HepG2 (cell line): ENCODE measurements around the gene RNF114. TPM values are rescaled to one million over a fixed set of nuclear protein-coding genes. Genes with fewer than 3 reads are reported as not detected.

ENCODE experiments used
- EED ChIP-seq: sonication (generic); formaldehyde crosslinking; IDR thresholded peaks from 2 replicates; pipeline ENCODE4 v1.5.0; 2020; ENCODE audit warnings: mild to moderate bottlenecking, missing genetic modification reagents
- FOSL1 ChIP-seq: sonication (generic); formaldehyde crosslinking; IDR thresholded peaks from 2 replicates; pipeline ENCODE4 v1.9.0; 2021; ENCODE audit warnings: missing genetic modification reagents, borderline replicate concordance
- FOXC1 ChIP-seq: sonication (generic); formaldehyde crosslinking; IDR thresholded peaks from 2 replicates; pipeline ENCODE4 v1.8.0; 2022; ENCODE audit warnings: mild to moderate bottlenecking, missing genetic modification reagents, borderline replicate concordance
- ISL2 ChIP-seq: sonication (generic); formaldehyde crosslinking; IDR thresholded peaks from 2 replicates; pipeline ENCODE4 v1.5.0; 2020; ENCODE audit warnings: missing genetic modification reagents
- KDM1A ChIP-seq: IDR thresholded peaks from 2 replicates; pipeline ENCODE4 v1.6.1; 2016; ENCODE audit warnings: missing compliant biosample characterization
- MTF2 ChIP-seq: sonication (generic); formaldehyde crosslinking; IDR thresholded peaks from 2 replicates; pipeline ENCODE4 v1.5.0; 2020; ENCODE audit warnings: missing genetic modification reagents, borderline replicate concordance
- REPIN1 ChIP-seq: sonication (generic); formaldehyde crosslinking; IDR thresholded peaks from 2 replicates; pipeline ENCODE4 v1.8.0; 2022; ENCODE audit warnings: missing genetic modification reagents, low read depth, mild to moderate bottlenecking, borderline replicate concordance
- RFXAP ChIP-seq: sonication (generic); formaldehyde crosslinking; IDR thresholded peaks from 2 replicates; pipeline ENCODE4 v1.4.0; 2020; ENCODE audit warnings: missing genetic modification reagents, borderline replicate concordance
- SIN3B ChIP-seq: fragments of 150-350 bp; IDR thresholded peaks from 2 replicates; pipeline ENCODE4 v1.6.1; 2014; ENCODE audit warnings: low read length
- SRSF1 ChIP-seq: fragments of 200-400 bp; formaldehyde crosslinking; optimal IDR thresholded peaks from 2 replicates; pipeline ENCODE3; 2017; ENCODE audit warnings: mild to moderate bottlenecking, low read depth, low read length, moderate library complexity
- TBL1XR1 ChIP-seq: fragments of 150-350 bp; IDR thresholded peaks from 2 replicates; pipeline ENCODE4 v1.6.1; 2014; ENCODE audit warnings: borderline replicate concordance, low read length; ENCODE audit not compliant: partially characterized antibody
- ZFY ChIP-seq: sonication (generic); formaldehyde crosslinking; IDR thresholded peaks from 2 replicates; pipeline ENCODE4 v1.4.0; 2020; ENCODE audit warnings: missing genetic modification reagents
- ZNF468 ChIP-seq: sonication (generic); formaldehyde crosslinking; IDR thresholded peaks from 2 replicates; pipeline ENCODE4 v1.8.0; 2022; ENCODE audit warnings: mild to moderate bottlenecking, moderate library complexity, missing genetic modification reagents
- ZNF678 ChIP-seq: sonication (generic); formaldehyde crosslinking; IDR thresholded peaks from 2 replicates; pipeline ENCODE4 v1.4.0; 2020; ENCODE audit warnings: mild to moderate bottlenecking, missing genetic modification reagents
- ZSCAN20 ChIP-seq: sonication (generic); formaldehyde crosslinking; IDR thresholded peaks from 2 replicates; pipeline ENCODE4 v1.4.0; 2020; ENCODE audit warnings: missing genetic modification reagents, mild to moderate bottlenecking, borderline replicate concordance
- ZSCAN21 ChIP-seq: sonication (generic); formaldehyde crosslinking; IDR thresholded peaks from 2 replicates; pipeline ENCODE4 v1.8.0; 2022; ENCODE audit warnings: mild to moderate bottlenecking, missing genetic modification reagents, moderate library complexity, borderline replicate concordance
- polyA plus RNA-seq, 8 experiments: library from polyadenylated mRNA; depleted of rRNA in 3 of 8; stranded (reverse) in 7 of 8; unstranded in 1 of 8; fragments of >200 nt; fragmentation: Illumina TruSeq in 4 of 8; extraction: Trizol in 4 of 8; gene quantifications; 2 replicates each; pipeline versions ENCODE4 v1.2.1 to v1.2.3, GENCODE V29; 2011 to 2016; ENCODE audit warnings: low read depth in 4 of 8, missing spikeins in 1 of 8, mixed read lengths in 1 of 8; ENCODE audit not compliant: insufficient read depth in 1 of 8
- total RNA-seq, 5 experiments: library from RNA; depleted of rRNA; stranded (reverse); fragments of >200 nt; fragmentation: Illumina TruSeq; extraction: Trizol; gene quantifications; 2 replicates each; pipeline ENCODE4 v1.2.3, GENCODE V29; 2016; ENCODE audit warnings: low read depth in 1 of 5
- TF ChIP-seq, protein P1 (sequence below): sonication (generic); formaldehyde crosslinking; IDR thresholded peaks from 2 replicates; pipeline ENCODE4; 2020; ENCODE audit warnings: missing genetic modification reagents, mild to moderate bottlenecking, borderline replicate concordance
- TF ChIP-seq, protein P2 (sequence below): sonication (generic); formaldehyde crosslinking; IDR thresholded peaks from 2 replicates; pipeline ENCODE4 v1.4.0; 2020; ENCODE audit warnings: mild to moderate bottlenecking, missing genetic modification reagents
- TF ChIP-seq, protein P3 (sequence below): sonication (generic); formaldehyde crosslinking; conservative IDR thresholded peaks from 2 replicates; pipeline ENCODE4 v1.5.0; 2020; ENCODE audit warnings: missing genetic modification reagents
- TF ChIP-seq, protein P4 (sequence below): IDR thresholded peaks from 2 replicates; pipeline ENCODE4 v1.6.1; 2012; ENCODE audit warnings: inconsistent platforms
- TF ChIP-seq, protein P5 (sequence below): sonication (generic); formaldehyde crosslinking; IDR thresholded peaks from 2 replicates; pipeline ENCODE4 v1.4.0; 2020; ENCODE audit warnings: missing genetic modification reagents

RNF114 gene
- total and polyA plus RNA-seq, 2 of the 13 experiments (the other 11 are each of a cell fraction or from before 2014, with no cell fraction given): 119 to 126 TPM

DNA sequence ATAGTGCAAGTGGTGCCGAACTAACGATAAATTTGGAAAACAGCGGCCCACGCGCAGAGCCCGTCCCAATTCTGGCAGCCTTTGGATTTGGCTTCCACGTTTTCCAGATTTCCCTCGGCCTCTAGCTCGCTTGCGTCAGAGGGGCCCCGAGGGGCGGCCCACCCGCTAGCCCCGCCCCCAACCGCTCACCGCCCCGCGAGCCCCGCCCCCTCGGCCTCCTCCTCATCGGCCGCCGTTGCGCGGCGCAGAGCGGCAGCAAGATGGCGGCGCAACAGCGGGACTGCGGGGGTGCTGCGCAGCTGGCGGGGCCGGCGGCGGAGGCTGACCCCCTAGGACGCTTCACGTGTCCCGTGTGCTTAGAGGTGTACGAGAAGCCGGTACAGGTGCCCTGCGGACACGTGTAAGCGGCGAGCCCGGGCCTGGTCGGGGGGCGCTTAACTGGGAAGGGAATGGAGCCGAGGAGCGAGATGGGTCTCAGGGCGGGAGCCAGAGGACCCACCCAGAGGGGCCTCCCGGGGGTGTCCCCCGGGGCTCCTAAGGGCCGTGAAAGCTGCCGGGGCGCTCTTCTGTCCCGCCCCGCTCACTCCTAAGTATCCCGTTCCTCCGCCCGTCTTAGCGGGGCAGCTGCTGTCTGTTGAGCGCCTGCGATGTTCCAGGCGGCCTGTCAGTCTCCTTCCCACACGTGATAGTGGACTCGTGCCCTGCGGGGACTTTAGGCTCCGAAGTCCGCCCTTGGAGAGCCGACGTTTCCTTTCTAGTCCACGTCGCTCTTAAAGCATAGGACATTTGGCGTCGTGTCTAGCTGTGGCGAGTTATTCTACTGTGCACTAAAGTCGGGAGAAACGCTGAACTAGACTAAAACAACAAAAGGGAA, at the start of gene RNF114 (continued):
- TF ChIP-seq, protein P1, sequence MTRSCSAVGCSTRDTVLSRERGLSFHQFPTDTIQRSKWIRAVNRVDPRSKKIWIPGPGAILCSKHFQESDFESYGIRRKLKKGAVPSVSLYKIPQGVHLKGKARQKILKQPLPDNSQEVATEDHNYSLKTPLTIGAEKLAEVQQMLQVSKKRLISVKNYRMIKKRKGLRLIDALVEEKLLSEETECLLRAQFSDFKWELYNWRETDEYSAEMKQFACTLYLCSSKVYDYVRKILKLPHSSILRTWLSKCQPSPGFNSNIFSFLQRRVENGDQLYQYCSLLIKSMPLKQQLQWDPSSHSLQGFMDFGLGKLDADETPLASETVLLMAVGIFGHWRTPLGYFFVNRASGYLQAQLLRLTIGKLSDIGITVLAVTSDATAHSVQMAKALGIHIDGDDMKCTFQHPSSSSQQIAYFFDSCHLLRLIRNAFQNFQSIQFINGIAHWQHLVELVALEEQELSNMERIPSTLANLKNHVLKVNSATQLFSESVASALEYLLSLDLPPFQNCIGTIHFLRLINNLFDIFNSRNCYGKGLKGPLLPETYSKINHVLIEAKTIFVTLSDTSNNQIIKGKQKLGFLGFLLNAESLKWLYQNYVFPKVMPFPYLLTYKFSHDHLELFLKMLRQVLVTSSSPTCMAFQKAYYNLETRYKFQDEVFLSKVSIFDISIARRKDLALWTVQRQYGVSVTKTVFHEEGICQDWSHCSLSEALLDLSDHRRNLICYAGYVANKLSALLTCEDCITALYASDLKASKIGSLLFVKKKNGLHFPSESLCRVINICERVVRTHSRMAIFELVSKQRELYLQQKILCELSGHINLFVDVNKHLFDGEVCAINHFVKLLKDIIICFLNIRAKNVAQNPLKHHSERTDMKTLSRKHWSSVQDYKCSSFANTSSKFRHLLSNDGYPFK (CRISPR knock-in tag): peak; percentile 66; the same call in 1 of the 2 replicates
- TF ChIP-seq KDM1A (no peak; the same call in 1 of the 2 replicates), MTF2 (CRISPR knock-in tag) (no peak), ZSCAN20 (CRISPR knock-in tag) (0 out of 2 replicates have a peak, but pooled peaks have one; percentile 75), ISL2 (peak; percentile 80), TBL1XR1 (peak; percentile 41), FOSL1 (CRISPR knock-in tag) (peak; percentile 32; the same call in 1 of the 2 replicates), ZNF468 (CRISPR knock-in tag) (no peak), ZSCAN21 (CRISPR knock-in tag) (peak; percentile 93), FOXC1 (CRISPR knock-in tag) (0 out of 2 replicates have a peak, but pooled peaks have one; percentile 32), SIN3B (peak; percentile 83), RFXAP (peak; percentile 65), REPIN1 (CRISPR knock-in tag) (peak; percentile 85; the same call in 1 of the 2 replicates), ZFY (CRISPR knock-in tag) (peak; percentile 89), EED (CRISPR knock-in tag) (no peak), SRSF1 (peak; percentile 96), ZNF678 (CRISPR knock-in tag) (no peak)
- TF ChIP-seq, protein P2, sequence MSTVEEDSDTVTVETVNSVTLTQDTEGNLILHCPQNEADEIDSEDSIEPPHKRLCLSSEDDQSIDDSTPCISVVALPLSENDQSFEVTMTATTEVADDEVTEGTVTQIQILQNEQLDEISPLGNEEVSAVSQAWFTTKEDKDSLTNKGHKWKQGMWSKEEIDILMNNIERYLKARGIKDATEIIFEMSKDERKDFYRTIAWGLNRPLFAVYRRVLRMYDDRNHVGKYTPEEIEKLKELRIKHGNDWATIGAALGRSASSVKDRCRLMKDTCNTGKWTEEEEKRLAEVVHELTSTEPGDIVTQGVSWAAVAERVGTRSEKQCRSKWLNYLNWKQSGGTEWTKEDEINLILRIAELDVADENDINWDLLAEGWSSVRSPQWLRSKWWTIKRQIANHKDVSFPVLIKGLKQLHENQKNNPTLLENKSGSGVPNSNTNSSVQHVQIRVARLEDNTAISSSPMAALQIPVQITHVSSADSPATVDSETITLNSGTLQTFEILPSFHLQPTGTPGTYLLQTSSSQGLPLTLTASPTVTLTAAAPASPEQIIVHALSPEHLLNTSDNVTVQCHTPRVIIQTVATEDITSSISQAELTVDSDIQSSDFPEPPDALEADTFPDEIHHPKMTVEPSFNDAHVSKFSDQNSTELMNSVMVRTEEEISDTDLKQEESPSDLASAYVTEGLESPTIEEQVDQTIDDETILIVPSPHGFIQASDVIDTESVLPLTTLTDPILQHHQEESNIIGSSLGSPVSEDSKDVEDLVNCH: no peak
- TF ChIP-seq, protein P3, sequence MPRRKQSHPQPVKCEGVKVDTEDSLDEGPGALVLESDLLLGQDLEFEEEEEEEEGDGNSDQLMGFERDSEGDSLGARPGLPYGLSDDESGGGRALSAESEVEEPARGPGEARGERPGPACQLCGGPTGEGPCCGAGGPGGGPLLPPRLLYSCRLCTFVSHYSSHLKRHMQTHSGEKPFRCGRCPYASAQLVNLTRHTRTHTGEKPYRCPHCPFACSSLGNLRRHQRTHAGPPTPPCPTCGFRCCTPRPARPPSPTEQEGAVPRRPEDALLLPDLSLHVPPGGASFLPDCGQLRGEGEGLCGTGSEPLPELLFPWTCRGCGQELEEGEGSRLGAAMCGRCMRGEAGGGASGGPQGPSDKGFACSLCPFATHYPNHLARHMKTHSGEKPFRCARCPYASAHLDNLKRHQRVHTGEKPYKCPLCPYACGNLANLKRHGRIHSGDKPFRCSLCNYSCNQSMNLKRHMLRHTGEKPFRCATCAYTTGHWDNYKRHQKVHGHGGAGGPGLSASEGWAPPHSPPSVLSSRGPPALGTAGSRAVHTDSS: no peak
- TF ChIP-seq, protein P4, sequence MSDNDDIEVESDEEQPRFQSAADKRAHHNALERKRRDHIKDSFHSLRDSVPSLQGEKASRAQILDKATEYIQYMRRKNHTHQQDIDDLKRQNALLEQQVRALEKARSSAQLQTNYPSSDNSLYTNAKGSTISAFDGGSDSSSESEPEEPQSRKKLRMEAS: peak; percentile 81
- TF ChIP-seq, protein P5, sequence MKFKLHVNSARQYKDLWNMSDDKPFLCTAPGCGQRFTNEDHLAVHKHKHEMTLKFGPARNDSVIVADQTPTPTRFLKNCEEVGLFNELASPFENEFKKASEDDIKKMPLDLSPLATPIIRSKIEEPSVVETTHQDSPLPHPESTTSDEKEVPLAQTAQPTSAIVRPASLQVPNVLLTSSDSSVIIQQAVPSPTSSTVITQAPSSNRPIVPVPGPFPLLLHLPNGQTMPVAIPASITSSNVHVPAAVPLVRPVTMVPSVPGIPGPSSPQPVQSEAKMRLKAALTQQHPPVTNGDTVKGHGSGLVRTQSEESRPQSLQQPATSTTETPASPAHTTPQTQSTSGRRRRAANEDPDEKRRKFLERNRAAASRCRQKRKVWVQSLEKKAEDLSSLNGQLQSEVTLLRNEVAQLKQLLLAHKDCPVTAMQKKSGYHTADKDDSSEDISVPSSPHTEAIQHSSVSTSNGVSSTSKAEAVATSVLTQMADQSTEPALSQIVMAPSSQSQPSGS: peak; percentile 77
